GM19023 (cell line): ENCODE measurements around the gene SLC9A9.
A peak's percentile ranks its signal among the peaks of the same experiment; 100 is the strongest.

ENCODE experiments used
- ATAC-seq: cut with Tn5 transposase; IDR thresholded peaks from one replicate; pipeline ENCODE4 v1.9.1; 2021; ENCODE audit warnings: mild to moderate bottlenecking, moderate library complexity; ENCODE audit not compliant: unreplicated experiment

Gene SLC9A9

DNA sequence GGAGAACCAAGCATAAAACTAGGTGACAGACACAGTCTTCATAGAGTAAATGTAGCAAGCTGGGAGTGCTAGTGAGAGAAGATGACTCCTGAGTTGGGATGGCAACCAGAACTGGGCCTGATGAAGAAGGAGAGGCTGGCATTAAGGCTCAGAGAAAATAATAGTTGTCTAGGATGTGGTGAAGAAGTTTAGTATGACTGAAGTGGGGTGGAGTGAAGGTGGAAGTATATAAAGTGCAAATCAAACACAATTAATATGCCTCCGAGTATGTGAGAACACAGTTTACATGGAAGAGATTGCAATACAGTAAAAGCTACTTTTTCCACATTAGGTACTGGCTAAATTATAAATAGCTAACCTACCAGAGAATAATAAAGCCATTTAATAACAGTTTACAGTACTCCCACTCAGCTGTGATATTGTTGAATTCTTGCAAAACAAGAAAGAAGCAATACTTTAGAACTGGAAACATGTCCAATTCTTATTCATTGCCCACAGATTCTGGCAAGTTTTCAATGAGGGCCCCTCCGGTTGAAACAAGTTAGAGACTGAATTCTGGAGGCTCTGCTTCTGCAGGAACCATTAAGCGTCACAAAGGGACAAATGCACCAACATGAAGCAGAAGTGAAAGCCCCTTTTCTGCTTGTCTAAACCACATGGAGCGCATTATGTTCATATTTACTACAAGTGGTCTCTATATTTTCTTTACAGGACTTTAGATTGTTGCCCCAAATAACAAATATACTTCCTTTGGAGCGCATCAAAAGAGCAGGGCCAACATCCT lies 243.7 kb downstream of the SLC9A9 start:
- peak; percentile 87 for ATAC-seq

DNA sequence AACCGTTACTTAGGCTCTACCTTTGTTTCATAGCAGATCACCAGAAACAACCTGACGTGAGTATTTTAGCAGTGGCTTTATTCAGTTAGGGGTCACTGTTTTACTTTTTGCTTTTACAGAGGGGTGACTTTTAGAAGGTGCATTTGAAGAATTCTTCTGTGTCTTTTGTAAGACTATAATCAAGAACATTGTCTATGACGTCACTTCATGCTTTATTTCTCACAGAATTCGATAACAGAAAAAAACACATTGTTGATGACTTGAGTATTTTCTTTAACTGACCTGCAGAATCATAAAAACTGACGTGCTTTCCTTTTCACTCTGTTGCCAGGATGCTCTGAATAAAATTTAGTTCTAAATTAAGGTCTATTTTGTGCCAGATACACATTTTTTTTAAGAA lies 244.5 kb downstream of the SLC9A9 start:
- ATAC-seq = no peak

- no peak for ATAC-seq
Measured at GRCh38 chr3:143601723-143602484, 246.4 kb downstream of the SLC9A9 start.

GRCh38 chr3:143600756-143601718 lies 247.2 kb downstream of the SLC9A9 start:
- no peak for ATAC-seq

- ATAC-seq = no peak
Measured at GRCh38 chr3:143597774-143598652, 250.3 kb downstream of the SLC9A9 start.

DNA sequence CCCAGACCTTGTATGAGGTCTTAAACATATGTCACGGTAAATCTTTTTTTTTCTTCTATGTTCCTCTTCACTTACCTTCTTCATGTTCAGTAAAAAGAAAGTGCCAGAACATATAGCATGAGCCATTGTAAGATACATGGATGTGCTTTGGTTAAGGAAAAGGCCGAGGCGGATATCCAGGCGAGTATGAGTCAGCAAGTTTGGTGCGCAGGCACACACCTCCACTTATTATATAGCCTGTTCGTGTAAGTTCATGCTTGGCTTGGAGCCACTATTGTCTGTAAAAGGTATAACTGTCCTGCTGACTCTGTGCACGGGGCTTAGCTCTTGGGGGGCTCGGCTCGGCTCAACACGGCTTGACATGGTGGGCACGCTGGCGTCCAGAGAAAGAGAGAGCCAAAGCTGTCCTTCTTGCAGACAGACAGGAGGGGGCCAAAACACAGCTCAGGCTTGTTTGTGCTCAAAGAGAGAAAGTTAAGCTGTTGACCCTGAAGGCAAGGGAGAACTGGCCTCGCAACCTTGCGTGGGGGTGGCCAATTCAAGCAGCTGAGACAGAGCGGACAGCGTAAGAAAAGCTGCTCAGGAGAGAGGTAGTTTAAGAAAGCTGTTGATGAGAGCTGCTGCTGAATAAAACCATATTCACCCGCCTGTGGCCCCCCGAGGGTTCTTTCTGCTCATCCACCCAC lies 251.2 kb downstream of the SLC9A9 start:
- ATAC-seq = no peak

- peak; percentile 95 for ATAC-seq
Measured at GRCh38 chr3:143595456-143596077, 252.7 kb downstream of the SLC9A9 start.

DNA sequence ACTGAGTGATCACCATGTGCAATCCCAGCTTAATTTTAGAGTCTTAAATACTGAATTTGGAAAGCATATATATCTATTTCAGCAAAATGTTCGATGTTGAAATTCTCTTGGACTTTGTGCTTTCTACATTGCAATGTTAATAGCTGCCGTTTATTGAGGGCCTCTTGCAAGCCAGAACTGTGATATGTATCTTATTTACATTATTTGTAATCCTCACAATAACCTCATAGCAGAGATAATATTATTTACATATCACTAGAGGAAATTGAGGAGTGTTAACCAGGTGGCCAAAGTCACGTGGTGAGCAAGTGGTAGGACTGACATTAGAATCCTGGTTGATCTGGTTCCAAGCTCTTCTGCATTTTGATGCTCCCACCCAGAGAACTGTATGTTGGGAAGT lies 254.1 kb downstream of the SLC9A9 start:
- no peak for ATAC-seq

DNA sequence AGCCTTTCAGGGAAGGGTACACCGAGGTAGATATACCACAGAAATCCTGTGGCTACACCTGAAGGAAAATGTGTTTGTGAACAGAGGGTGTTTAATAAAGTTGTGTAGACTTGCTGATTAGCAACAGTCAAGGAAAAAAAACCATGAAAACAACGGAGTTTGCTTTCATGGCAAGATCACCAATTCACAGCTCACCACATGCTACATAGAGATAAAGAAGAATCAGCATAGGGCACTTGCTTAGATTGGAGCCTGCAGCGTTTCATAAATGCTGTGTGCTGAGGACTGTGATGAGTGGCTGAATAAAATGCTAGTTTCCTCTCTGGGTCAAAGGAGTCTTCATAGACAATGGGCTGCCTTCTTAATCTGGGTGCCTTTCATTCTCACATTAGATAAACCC lies 257.6 kb downstream of the SLC9A9 start:
- no peak for ATAC-seq

DNA sequence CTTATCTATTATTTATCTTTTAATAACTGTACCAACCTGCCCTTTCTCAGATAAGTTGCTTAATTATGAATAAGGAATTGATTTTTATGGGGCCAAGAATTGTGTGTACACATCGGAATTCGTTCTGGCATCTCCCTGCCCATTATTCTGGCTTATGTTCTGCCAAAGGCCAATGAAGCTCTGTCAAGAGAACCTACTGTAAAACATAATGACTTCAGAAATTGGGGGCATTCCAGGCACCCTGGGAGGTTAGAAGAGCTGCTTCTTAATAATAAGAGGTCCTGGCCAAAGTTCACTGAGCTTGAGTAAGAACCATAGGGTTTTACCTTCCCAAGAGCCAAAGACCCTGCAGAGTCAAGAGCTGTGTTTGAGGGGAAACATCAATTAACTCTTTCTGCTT lies 261.7 kb downstream of the SLC9A9 start:
- ATAC-seq = no peak

DNA sequence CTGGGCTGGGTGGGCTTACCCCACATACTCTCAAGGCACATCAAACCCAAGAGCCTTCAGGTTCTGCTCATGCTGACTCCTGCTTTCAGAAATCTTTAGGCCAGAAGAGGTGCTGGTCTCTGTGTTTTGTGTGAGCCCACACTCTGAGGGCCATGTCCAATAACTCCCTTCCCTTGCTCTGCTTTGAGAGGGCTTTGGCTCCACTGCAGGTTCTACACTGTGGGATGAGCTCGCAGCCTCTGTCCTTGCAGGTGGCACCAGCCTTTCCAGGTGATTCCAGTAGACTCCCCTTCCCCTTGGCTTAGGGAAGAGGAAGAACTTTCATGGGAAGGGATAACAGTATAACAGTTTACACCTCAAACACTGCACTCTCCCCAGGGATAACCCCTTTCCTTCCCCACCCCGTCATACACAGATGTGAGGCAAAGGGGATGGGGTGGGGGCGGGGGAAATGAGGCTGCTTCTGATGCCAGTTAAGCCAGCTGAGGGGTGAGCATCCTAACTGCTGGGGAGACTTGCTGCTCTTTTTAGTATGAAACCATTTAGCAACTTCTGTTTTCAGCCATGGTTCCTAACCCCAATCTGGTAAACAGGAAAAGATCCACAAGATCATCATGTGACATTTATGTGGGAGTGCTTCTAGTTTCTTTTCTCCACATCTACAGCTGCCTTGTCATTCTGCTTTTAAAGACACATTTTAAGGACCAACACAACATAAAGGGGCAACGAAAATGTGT lies 262.4 kb downstream of the SLC9A9 start:
- ATAC-seq = no peak

- no peak for ATAC-seq
Measured at GRCh38 chr3:143584474-143584873, 263.8 kb downstream of the SLC9A9 start.

GRCh38 chr3:143581972-143582722 lies 266.1 kb downstream of the SLC9A9 start:
- no peak for ATAC-seq

GRCh38 chr3:143578810-143579435 lies 269.3 kb downstream of the SLC9A9 start:
- no peak for ATAC-seq

DNA sequence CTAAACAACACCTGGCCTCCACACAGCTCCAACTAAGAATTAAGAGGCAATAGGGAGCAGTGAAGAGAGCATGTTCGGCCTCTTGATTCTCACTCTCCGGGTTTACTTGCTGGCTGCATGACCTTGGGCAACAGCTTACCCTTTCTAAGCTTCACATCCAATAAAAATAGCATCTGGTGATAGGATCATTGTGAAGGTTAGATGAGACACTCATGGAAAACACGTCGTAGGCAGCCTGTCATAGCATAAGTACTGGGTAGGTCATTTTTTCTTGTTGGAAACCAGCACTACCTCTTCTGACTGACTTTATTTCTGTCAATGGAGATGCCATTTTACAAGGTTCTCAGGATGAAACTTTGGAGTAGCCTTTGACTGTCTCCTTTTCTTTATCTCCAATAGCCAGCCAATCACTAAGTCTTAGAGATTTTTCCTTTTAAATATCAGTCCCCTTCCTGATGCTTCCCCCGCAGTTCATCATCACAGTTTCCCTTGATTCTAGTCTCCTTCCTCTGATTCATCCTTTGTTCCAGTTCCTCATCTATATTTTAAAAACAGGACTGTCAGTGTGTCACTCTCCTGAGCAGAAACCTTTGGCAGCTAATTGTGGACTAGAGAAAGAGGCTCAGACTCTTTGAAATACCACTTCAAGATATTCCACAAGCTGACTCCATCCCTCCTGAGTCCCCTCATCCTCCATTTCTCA lies 271.5 kb downstream of the SLC9A9 start:
- ATAC-seq = no peak

- no peak for ATAC-seq
Measured at GRCh38 chr3:143574933-143575332, 273.3 kb downstream of the SLC9A9 start.
